GM12878 (cell line): ENCODE results near the gene IGF1R. TPM values are rescaled to one million over a fixed set of nuclear protein-coding genes. Genes with fewer than 3 reads are reported as not detected.

Experiments
- ATAC-seq: fragments of 200-7000 bp; cut with Tn5 transposase; 3 replicates; pipeline ENCODE4 v1.9.1; 2020; ENCODE audit warnings: mild to moderate bottlenecking, moderate library complexity
- BruUV-seq: library from RNA; stranded (reverse); fragments of 400-500 nt; replicated peaks from 2 replicates; lab custom pipeline; 2021; lab: Mats Ljungman, UMichigan
- CTCF ChIA-PET: fragments of 300-600 bp; sonication (Branson Sonifier 250); formaldehyde crosslinking; extraction: SDS; loops from one replicate; lab custom pipeline; 2021; ENCODE audit warnings: inconsistent platforms; lab: Yijun Ruan, JAX
- POLR2A ChIA-PET: fragments of 350-600 bp; formaldehyde crosslinking; extraction: SDS; loops from one replicate; lab custom pipeline; 2021; ENCODE audit warnings: inconsistent platforms; lab: Charles Lee
- RAD21 ChIA-PET: fragments of 300-600 bp; sonication (Branson Sonifier 250); formaldehyde crosslinking; loops from one replicate; lab custom pipeline; 2023; ENCODE audit warnings: antibody characterized with exemption; ENCODE audit not compliant: unreplicated experiment; lab: Charles Lee
- SMC1A ChIA-PET: fragments of 300-600 bp; sonication (Branson Sonifier 250); formaldehyde crosslinking; loops from one replicate; lab custom pipeline; 2023; ENCODE audit not compliant: unreplicated experiment, uncharacterized antibody; lab: Charles Lee
- DNase-seq: peaks from one replicate; pipeline ENCODE4 v3.0.0-alpha.2; 2011; ENCODE audit warnings: low read depth, low spot score
- FAIRE-seq: peaks from 3 replicates; lab custom pipeline; 2011; peaks lifted over from hg19 to GRCh38; lab: Jason Lieb, UNC
- H2AFZ ChIP-seq: 2 replicates; pipeline ENCODE4 v1.6.0; 2011; ENCODE audit warnings: low read depth, low read length, control low read depth; ENCODE audit not compliant: control insufficient read depth
- H3K27ac ChIP-seq: 2 replicates; pipeline ENCODE4 v1.5.1; 2011; ENCODE audit warnings: control low read depth; ENCODE audit not compliant: control insufficient read depth, insufficient read depth
- H3K27me3 ChIP-seq, 2 experiments: replicated peaks in 1 of 2; 2 replicates each; pipeline versions ENCODE4 v1.6.0 to v1.6.1; 2011; ENCODE audit warnings: low read length in 1 of 2; ENCODE audit not compliant: control insufficient read depth in 2 of 2, insufficient read depth in 2 of 2
- H3K36me3 ChIP-seq, 2 experiments: 2 replicates each; pipeline ENCODE4 v1.5.1; 2011; ENCODE audit warnings: low read length in 1 of 2; ENCODE audit not compliant: control insufficient read depth in 2 of 2, insufficient read depth in 2 of 2
- H3K4me1 ChIP-seq: 2 replicates; pipeline ENCODE4 v1.6.1; 2011; ENCODE audit warnings: mild to moderate bottlenecking, low read length, moderate library complexity, mixed read lengths; ENCODE audit not compliant: control insufficient read depth, insufficient read depth
- H3K4me2 ChIP-seq: 2 replicates; pipeline ENCODE4 v1.6.0; 2011; ENCODE audit warnings: control low read depth; ENCODE audit not compliant: control insufficient read depth, insufficient read depth
- H3K4me3 ChIP-seq: fragments of 200-600 bp; sonication (generic); 2 replicates; pipeline ENCODE4 v1.5.1; 2016
- H3K79me2 ChIP-seq: 2 replicates; pipeline ENCODE4 v1.6.0; 2011; ENCODE audit warnings: low read length; ENCODE audit not compliant: control insufficient read depth, insufficient read depth
- H3K9ac ChIP-seq: 2 replicates; pipeline ENCODE4 v1.8.0; 2011; ENCODE audit warnings: low read length, control low read depth, mixed read lengths; ENCODE audit not compliant: control insufficient read depth, insufficient read depth
- H3K9me3 ChIP-seq: replicated peaks from 3 replicates; pipeline ENCODE4 v1.5.1; 2011; ENCODE audit warnings: mild to moderate bottlenecking, low read length; ENCODE audit not compliant: control insufficient read depth, insufficient read depth
- H4K20me1 ChIP-seq: 2 replicates; pipeline ENCODE4 v1.6.0; 2011; ENCODE audit not compliant: control insufficient read depth, insufficient read depth
- CEBPZ ChIP-seq: fragments of 150-350 bp; IDR thresholded peaks from 2 replicates; pipeline ENCODE4 v1.6.1; 2016; ENCODE audit warnings: low read depth, low read length
- CHD2 ChIP-seq: IDR thresholded peaks from 2 replicates; pipeline ENCODE4 v1.6.1; 2011; ENCODE audit warnings: low read depth, low read length, improper control_type of control experiment, borderline replicate concordance
- CREM ChIP-seq: IDR thresholded peaks from 2 replicates; pipeline ENCODE4 v1.6.1; 2014; ENCODE audit warnings: antibody characterized with exemption, low read depth
- EGR1 ChIP-seq, 2 experiments: IDR thresholded peaks; 1 replicate in 1 of 2; 2 replicates in 1 of 2; pipeline ENCODE4 v1.6.1; 2011 to 2012; ENCODE audit warnings: low read depth in 2 of 2, low read length in 2 of 2, borderline replicate concordance in 1 of 2, mild to moderate bottlenecking in 1 of 2, moderate library complexity in 1 of 2
- FOS ChIP-seq: IDR thresholded peaks from 3 replicates; pipeline ENCODE4 v1.6.1; 2011; ENCODE audit warnings: borderline replicate concordance; ENCODE audit not compliant: insufficient read length; ENCODE audit errors: extremely low read depth
- IRF5 ChIP-seq: fragments of 450-650 bp; IDR thresholded peaks from 2 replicates; pipeline ENCODE4 v1.6.1; 2017; ENCODE audit warnings: borderline replicate concordance
- MTA3 ChIP-seq: IDR thresholded peaks from 2 replicates; pipeline ENCODE4 v1.6.1; 2012; ENCODE audit warnings: low read length, inconsistent platforms, borderline replicate concordance
- MYB ChIP-seq: fragments of 150-350 bp; IDR thresholded peaks from 2 replicates; pipeline ENCODE4 v1.6.1; 2014; ENCODE audit warnings: mild to moderate bottlenecking, low read depth, low read length, borderline replicate concordance
- RBBP5 ChIP-seq: fragments of 200-600 bp; sonication (generic); conservative IDR thresholded peaks from 2 replicates; pipeline ENCODE4 v1.6.1; 2016
- SREBF1 ChIP-seq: IDR thresholded peaks from 2 replicates; pipeline ENCODE4 v1.6.1; 2012; ENCODE audit warnings: mild to moderate bottlenecking, low read length
- STAT3 ChIP-seq: IDR thresholded peaks from 2 replicates; pipeline ENCODE4 v1.6.1; 2011; ENCODE audit warnings: low read depth, low read length, improper control_type of control experiment
- WGBS: methylation state at CpG from one replicate; pipeline ENCODE4 v1.1.6; 2016; ENCODE audit warnings: low lambda C conversion rate; ENCODE audit not compliant: insufficient replicate concordance, insufficient coverage; ENCODE audit errors: missing lambda C conversion rate; 5-methylcytosine and 5-hydroxymethylcytosine counted together
- in situ Hi-C: fragments of 300-500 bp; cut with MboI; formaldehyde crosslinking; loops from 9 replicates; pipeline ENCODE4 v1.14.3; 2018; ENCODE audit warnings: mixed read lengths
- intact Hi-C: fragments of 100-400 bp; cut with micrococcal nuclease; formaldehyde crosslinking; loops from one replicate; pipeline ENCODE4 v1.14.2; 2022; ENCODE audit not compliant: unreplicated experiment
- polyA plus RNA-seq, 11 experiments: library from polyadenylated mRNA; depleted of rRNA in 4 of 11; unstranded in 6 of 11; stranded (reverse) in 5 of 11; fragments of >200 nt; fragmentation: Nextera tagmentation in 4 of 11; fragmentation: Illumina TruSeq in 1 of 11; extraction: Ambion mirVana in 4 of 11; extraction: Trizol in 1 of 11; gene quantifications; 1 replicate in 1 of 11; 2 replicates in 10 of 11; pipeline versions ENCODE4 v1.2.1 to v1.2.3, GENCODE V29; 2011 to 2016; ENCODE audit warnings: inconsistent platforms in 2 of 11, missing spikeins in 2 of 11, low read depth in 1 of 11
- total RNA-seq, 4 experiments: library from RNA; depleted of rRNA in 3 of 4; stranded (reverse); fragments of >200 nt in 3 of 4; fragmentation: Illumina TruSeq in 1 of 4; extraction: Trizol in 1 of 4; gene quantifications; 2 replicates each; pipeline versions ENCODE4 v1.2.1 to v1.2.3, GENCODE V29; 2013 to 2021

IGF1R gene
- total and polyA plus RNA-seq, 10 of the 15 experiments (the other 5 are each of a cell fraction or from before 2014, with no cell fraction given): 0.03 to 2.7 (median 0.66) TPM

GRCh38 chr15:98859149-98859548 is 210.8 kb downstream of the IGF1R start:
- no peak overlapping the region for H3K27ac ChIP-seq
- no peak for ATAC-seq
- in situ Hi-C loops: no loop called here
- H3K9me3 ChIP-seq: no peaks in the 10 kb centered on the region
- WGBS: 67% methylated on average over 6 of the region's 6 CpGs
- BruUV-seq: no TSS peak
- no peak overlapping the region for H2AFZ ChIP-seq
- no peak for TF ChIP-seq MYB
- TF ChIP-seq CHD2: no peak
- TF ChIP-seq FOS: no peak
- no peak for TF ChIP-seq EGR1 (IDR thresholded peaks at IDR 0.05; ENCODE audit: borderline replicate concordance in 1 of 2, low read depth in 2 of 2, low read length in 2 of 2)
- TF ChIP-seq, all 136 proteins: peak for 0
- Histone ChIP-seq H3K79me2 (no peaks in the 10 kb centered on the region), H3K36me3 (no peaks in the 10 kb centered on the region), H3K9ac (no peak overlapping the region), H3K4me1 (no peaks in the 10 kb centered on the region), H3K4me2 (no peak overlapping the region), H3K27me3 (no peaks in the 10 kb centered on the region), H4K20me1 (no peaks in the 10 kb centered on the region), H3K4me3 (no peak overlapping the region)
- ChIA-PET SMC1A (interaction anchor here (0.7 to 2.5 kb wide), 4 partner anchors 21 to 551 kb away, joined by 3 to 11 read pairs (median 4); no protein-coding TSS in a partner anchor), RAD21 (interaction anchor here (1.1 kb wide), 1 partner anchor 218 kb away, joined by 4 read pairs; no protein-coding TSS in a partner anchor), POLR2A (no interaction called here), CTCF (interaction anchor here (0.6 to 3.7 kb wide), 4 partner anchors 23 to 340 kb away, joined by 3 to 17 read pairs (median 3); no protein-coding TSS in a partner anchor)
- FAIRE-seq (no peak), DNase-seq (no peak)
- intact Hi-C loops: no loop called here

DNA sequence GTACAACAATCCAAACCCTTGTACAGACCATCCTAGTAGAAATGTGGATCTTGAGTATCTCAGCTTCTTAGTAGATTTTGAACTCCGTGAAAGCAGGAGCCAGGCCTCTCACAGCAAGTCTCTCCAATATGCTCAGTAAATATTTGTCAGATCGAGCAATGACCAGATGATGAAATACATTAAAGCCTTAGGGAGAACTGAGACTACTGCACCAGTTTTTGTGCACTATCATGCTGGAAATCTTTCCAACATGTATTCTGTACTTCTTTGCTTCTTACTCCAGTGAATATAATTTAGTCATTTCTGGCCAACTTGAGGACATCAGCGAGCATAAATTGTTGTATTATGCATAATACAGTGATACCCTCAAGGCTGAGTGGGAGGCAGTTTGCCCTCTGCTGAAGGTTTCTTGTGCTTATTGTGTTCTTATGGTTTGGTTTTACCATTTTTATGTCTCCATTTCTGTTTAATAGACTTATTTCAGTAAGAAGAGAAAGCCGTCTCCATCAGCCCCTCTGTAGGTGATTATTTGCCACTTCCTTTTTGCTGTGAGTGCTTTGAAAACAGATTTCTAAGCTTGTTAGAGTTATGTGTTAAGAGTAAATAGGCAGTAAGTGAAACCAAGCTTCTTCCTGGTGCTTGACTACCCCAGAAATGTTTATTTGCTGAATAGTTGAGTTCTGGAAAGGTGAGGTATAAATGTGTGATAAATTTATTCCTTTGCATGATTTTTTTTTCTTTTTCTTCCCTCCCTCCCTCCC is 212.1 kb downstream of the IGF1R start:
- SMC1A ChIA-PET: no interaction called here
- Histone ChIP-seq H4K20me1 (no peaks in the 10 kb centered on the region), H3K36me3 (no peaks in the 10 kb centered on the region), H3K9ac (no peak overlapping the region), H3K27ac (no peak overlapping the region), H3K27me3 (no peaks in the 10 kb centered on the region), H2AFZ (peak overlapping the region; percentile 16), H3K79me2 (no peaks in the 10 kb centered on the region), H3K4me1 (no peaks in the 10 kb centered on the region), H3K4me2 (no peak overlapping the region), H3K9me3 (no peaks in the 10 kb centered on the region), H3K4me3 (no peak overlapping the region)
- WGBS: 17% methylated on average over 4 of the region's 4 CpGs
- in situ Hi-C loops: no loop called here
- FAIRE-seq (no peak), ATAC-seq (no peak), DNase-seq (no peak)
- CTCF ChIA-PET: interaction anchor here (1.3 to 3.7 kb wide), 2 partner anchors 21 to 217 kb away, joined by 3 to 17 read pairs; no protein-coding TSS in a partner anchor
- RAD21 ChIA-PET: no interaction called here
- POLR2A ChIA-PET: no interaction called here
- BruUV-seq: no TSS peak
- intact Hi-C loops: no loop called here
- TF ChIP-seq IRF5: no peak
- no peak for TF ChIP-seq STAT3
- no peak for TF ChIP-seq MTA3
- TF ChIP-seq RBBP5: no peak
- no peak for TF ChIP-seq CEBPZ
- TF ChIP-seq CREM: no peak
- no peak for TF ChIP-seq SREBF1
